Activated T-helper 1 cell treated with anti-CD3 and anti-CD28 coated beads, Interleukin-12 subunit alpha, Interleukin-12 subunit beta, Interleukin-2, Interleukin-4 antibody, amounts not matched to agents 30 ng/mL and 10 ng/mL and 1 ng/mL, durations not matched to agents 14 hours and 24 hours and 36 hours (primary cell): Measurements from ENCODE around the gene LRP5. TPM values are rescaled to one million over a fixed set of nuclear protein-coding genes. Genes with fewer than 3 reads are reported as not detected.

Source experiments
- DNase-seq: peaks from one replicate; pipeline ENCODE4 v3.0.0; 2021; ENCODE audit warnings: low spot score
- H3K27ac Mint-ChIP-seq: one replicate; pipeline ENCODE4 v1.8.0; 2021; ENCODE audit warnings: mild to moderate bottlenecking, mixed read lengths
- H3K27me3 Mint-ChIP-seq: one replicate; pipeline ENCODE4 v1.8.0; 2022; ENCODE audit warnings: mild to moderate bottlenecking, moderate library complexity, mixed read lengths; ENCODE audit not compliant: insufficient read depth
- H3K36me3 Mint-ChIP-seq: one replicate; pipeline ENCODE4 v1.8.0; 2021; ENCODE audit warnings: low read depth, mixed read lengths
- H3K4me1 Mint-ChIP-seq: one replicate; pipeline ENCODE4 v1.8.0; 2021; ENCODE audit warnings: low read depth, mixed read lengths
- H3K4me3 Mint-ChIP-seq: one replicate; pipeline ENCODE4 v1.8.0; 2021; ENCODE audit warnings: mild to moderate bottlenecking, moderate library complexity, mixed read lengths
- H3K9me3 Mint-ChIP-seq: one replicate; pipeline ENCODE4 v1.8.0; 2021; ENCODE audit warnings: mixed read lengths
- intact Hi-C: fragments of 100-400 bp; cut with micrococcal nuclease; formaldehyde crosslinking; loops from one replicate; pipeline ENCODE4 v1.15.1; 2024
- total RNA-seq: library from RNA; stranded (reverse); gene quantifications from 2 replicates; pipeline ENCODE4 v1.2.3, GENCODE V29; 2022

The LRP5 gene
- total RNA-seq, 1 donor from 2014 or later, result 23.9 TPM

GRCh38 chr11:68497761-68498160 is 185.4 kb downstream of the LRP5 start:
- Mint-ChIP-seq H3K4me3 (no peak overlapping the region), H3K27me3 (no peaks in the 10 kb centered on the region), H3K36me3 (peaks cover 3% of the 10 kb centered on the region), H3K27ac (no peak overlapping the region), H3K4me1 (peaks cover 31% of the 10 kb centered on the region), H3K9me3 (no peaks in the 10 kb centered on the region)
- intact Hi-C loops, result no loop called here
- DNase-seq, result no peak

GRCh38 chr11:68498321-68498720 is 185.9 kb downstream of the LRP5 start:
- Mint-ChIP-seq H3K36me3 (no peaks in the 10 kb centered on the region), H3K27ac (no peak overlapping the region), H3K4me3 (no peak overlapping the region), H3K4me1 (peaks cover 33% of the 10 kb centered on the region), H3K9me3 (no peaks in the 10 kb centered on the region), H3K27me3 (no peaks in the 10 kb centered on the region)
- no peak for DNase-seq
- intact Hi-C loops, result no loop called here

Other genes with a start within 250 kb of the LRP5 start
- gene CHKA, start 191.2 kb upstream of the LRP5 start, total RNA-seq, result 13.2 and 13.7 TPM in 2 replicates
- 32.1 and 37.3 TPM in 2 replicates for gene KMT5B, start 99.3 kb upstream of the LRP5 start, total RNA-seq
- gene C11orf24, start 40.6 kb upstream of the LRP5 start, total RNA-seq, result 33.9 and 39.7 TPM in 2 replicates
- gene PPP6R3, start 148.2 kb downstream of the LRP5 start, total RNA-seq, result 142 and 157 TPM in 2 replicates